Heart right ventricle (tissue), 16 donors: ENCODE data around the gene SHROOM4. TPM values are rescaled to one million over a fixed set of nuclear protein-coding genes. Genes with fewer than 3 reads are reported as not detected.

ENCODE experiments used
- ATAC-seq, 8 donors: fragments of 200-7000 bp; cut with Tn5 transposase; one replicate each; pipeline ENCODE4 v1.9.1; 2020; ENCODE audit warnings: mild to moderate bottlenecking in 8 of 8, moderate library complexity in 8 of 8, moderate number of reproducible peaks in 1 of 8
- DNase-seq, 2 donors: peaks; one replicate each; pipeline ENCODE4 v3.0.0-alpha.2; 2020
- H3K27ac ChIP-seq, 10 donors: fragments of 200-600 bp; sonication (generic) in 2 of 10; one replicate each; pipeline versions ENCODE4 v1.5.0 to v1.8.0; 2020 to 2022; ENCODE audit warnings: mild to moderate bottlenecking in 3 of 10
- H3K27me3 ChIP-seq, 7 donors: fragments of 200-600 bp; one replicate each; pipeline ENCODE4 v1.8.0; 2021 to 2022; ENCODE audit warnings: mild to moderate bottlenecking in 2 of 7
- H3K36me3 ChIP-seq, 9 donors: fragments of 200-600 bp; sonication (generic) in 1 of 9; one replicate each; pipeline versions ENCODE4 v1.5.0 to v1.8.0; 2020 to 2022; ENCODE audit warnings: mild to moderate bottlenecking in 2 of 9
- H3K4me1 ChIP-seq, 9 donors: fragments of 200-600 bp; sonication (generic) in 1 of 9; one replicate each; pipeline versions ENCODE4 v1.5.0 to v1.8.0; 2020 to 2022; ENCODE audit warnings: mild to moderate bottlenecking in 4 of 9
- H3K4me3 ChIP-seq, 10 donors: fragments of 200-600 bp; sonication (generic) in 2 of 10; one replicate each; pipeline versions ENCODE4 v1.5.0 to v1.8.0; 2020 to 2022; ENCODE audit warnings: mild to moderate bottlenecking in 7 of 10, moderate library complexity in 2 of 10
- H3K9me3 ChIP-seq, 11 donors: fragments of 200-600 bp in 10 of 11; sonication (generic) in 2 of 11; one replicate each; pipeline versions ENCODE4 v1.5.0 to v1.8.0; 2013 to 2022; ENCODE audit warnings: mild to moderate bottlenecking in 2 of 11, control low read depth in 1 of 11, moderate library complexity in 1 of 11
- CTCF ChIP-seq, 9 donors: fragments of 200-600 bp; sonication (generic) in 2 of 9; IDR thresholded peaks; one replicate each; pipeline versions ENCODE4 v1.5.0 to v1.8.0; 2021 to 2022; ENCODE audit warnings: antibody characterized with exemption in 9 of 9, mild to moderate bottlenecking in 5 of 9, moderate library complexity in 1 of 9
- WGBS, 2 donors: extraction: QIAGEN DNeasy Blood & Tissue Kit; methylation state at CpG; one replicate each; pipeline ENCODE4 v1.1.7; 2013; ENCODE audit warnings: inconsistent platforms in 1 of 2; 5-methylcytosine and 5-hydroxymethylcytosine counted together
- intact Hi-C, 10 donors: fragments of 100-400 bp; cut with DNase I; formaldehyde crosslinking; loops; one replicate each; pipeline versions ENCODE4 v1.11.1 to v1.14.2; 2022
- polyA plus RNA-seq, 2 donors: library from polyadenylated mRNA; stranded (reverse); fragments of 200-250 nt; gene quantifications; one replicate each; pipeline ENCODE4 v1.2.3, GENCODE V29; 2013
- total RNA-seq, 10 donors: library from RNA; stranded (reverse); fragmentation: NEBNext Ultra II Directional in 3 of 10; extraction: Animal tissue kit (Norgen Biotek cat#: 25700) in 3 of 10; gene quantifications; one replicate each; pipeline versions ENCODE4 v1.2.1 to v1.2.4, GENCODE V29; 2021 to 2023
- donor health status: Arrhythmogenic right ventricular cardiomyopathy.
- donor health status: ischemic (EF 13 %, LVEDD 7.1; RV severe dilation, severe dysfunction).
- donor health status: healthy with polysubstance abuse.
- donor health status: DM: no; HTN: yes; CAD: no.
- donor health status: DM: no; HTN: no; CAD: no.
- donor health status: ischemic (EF 25% LVEDD 6.9; RV normal size, moderate dysfunction).
- donor health status: ischemic (EF 25% LVEDD 5.7; RV mildly dilated, moderate dysfunction).
- donor health status: healthy.
- donor health status: DM: yes; HTN: yes; CAD: no.
- donor health status: Ischemic cardiomyopathy.
- donor health status: ischemic (EF 35%, LVEDD 5.7; RV mildly dilated, moderate dysfunction).
- donor health status: nonischemic (EF 11% LVEDD 7.7; RV severe dilation, severe dysfunction).
- donor health status: DM: yes; HTN: yes; CAD: no.
- donor health status: PGD.
- donor health status: ischemic (EF 29% LVEDD 5.4; RV normal size, mild dysfunction).
- donor health status: nonischemic (EF 23%, LVEDD 6.1; RV moderate dilation, normal function).

The SHROOM4 gene
- total and polyA plus RNA-seq, 12 donors, result 3.6 to 17.9 (median 11.0) TPM

- intact Hi-C loops, result loop anchor here in 5 of 10 donors (5.0 to 10.0 kb wide), 3 partner anchors 473 to 660 kb away; no protein-coding TSS in a partner anchor
- Histone ChIP-seq H3K36me3 (no peaks in the 10 kb centered on the region), H3K9me3 (no peaks in the 10 kb centered on the region), H3K27ac (no peak overlapping the region), H3K27me3 (peaks cover 0 to 44% (median 0%) of the 10 kb centered on the region in 7 donors), H3K4me1 (no peaks in the 10 kb centered on the region), H3K4me3 (no peak overlapping the region)
- no peak for TF ChIP-seq CTCF (IDR thresholded peaks at IDR 0.05)
- 43 to 70% methylated on average over 1 of the region's 1 CpG for WGBS, 2 donors
- ATAC-seq, result no peak
- DNase-seq, result no peak
Measured at GRCh38 chrX:50577326-50577725, 236.7 kb downstream of the SHROOM4 start.

GRCh38 chrX:50567636-50568035 lies 246.4 kb downstream of the SHROOM4 start:
- intact Hi-C loops, result no loop called here
- H3K36me3 ChIP-seq, result no peaks in the 10 kb centered on the region
- peaks cover 0 to 6% (median 0%) of the 10 kb centered on the region in 11 donors for H3K9me3 ChIP-seq
- DNase-seq, result no peak
- 15 to 28% methylated on average over 1 of the region's 1 CpG for WGBS, 2 donors
- H3K4me3 ChIP-seq, result no peak overlapping the region
- H3K27me3 ChIP-seq, result peaks cover 0 to 38% (median 0%) of the 10 kb centered on the region in 7 donors
- no peak for ATAC-seq
- H3K4me1 ChIP-seq, result no peaks in the 10 kb centered on the region
- no peak overlapping the region for H3K27ac ChIP-seq
- no peak for TF ChIP-seq CTCF (IDR thresholded peaks at IDR 0.05)

GRCh38 chrX:50565718-50566117 lies 248.3 kb downstream of the SHROOM4 start:
- no peak for DNase-seq
- no peak for TF ChIP-seq CTCF (IDR thresholded peaks at IDR 0.05)
- intact Hi-C loops, result no loop called here
- H3K27ac ChIP-seq, result no peak overlapping the region
- no peaks in the 10 kb centered on the region for H3K36me3 ChIP-seq
- H3K4me3 ChIP-seq, result no peak overlapping the region
- no peaks in the 10 kb centered on the region for H3K9me3 ChIP-seq
- 80 to 83% methylated on average over 4 of the region's 4 CpGs for WGBS, 2 donors
- no peaks in the 10 kb centered on the region for H3K4me1 ChIP-seq
- peaks cover 0 to 37% (median 0%) of the 10 kb centered on the region in 7 donors for H3K27me3 ChIP-seq
- no peak for ATAC-seq

Other genes starting within 250 kb of the SHROOM4 start
- not detected for gene BMP15, start 96.5 kb upstream of the SHROOM4 start, total RNA-seq
- not detected for gene BMP15, start 96.5 kb upstream of the SHROOM4 start, polyA plus RNA-seq